HepG2 (cell line): ENCODE measurements around the gene VWA3A. TPM values are rescaled to one million over a fixed set of nuclear protein-coding genes. Genes with fewer than 3 reads are reported as not detected.
A peak's percentile ranks its signal among the peaks of the same experiment; 100 is the strongest.

Source experiments
- ATAC-seq: fragments of 200-7000 bp; cut with Tn5 transposase; 3 replicates; pipeline ENCODE4 v1.9.1; 2020; ENCODE audit warnings: mild to moderate bottlenecking, moderate library complexity
- BruUV-seq: library from RNA; stranded (reverse); fragments of 400-500 nt; replicated peaks from 2 replicates; lab custom pipeline; 2021; lab: Mats Ljungman, UMichigan
- CTCF ChIA-PET: fragments of 300-600 bp; formaldehyde crosslinking; extraction: SDS; loops from one replicate; lab custom pipeline; 2021; ENCODE audit warnings: low total read pairs, inconsistent platforms, low intra/inter-chr PET ratio; lab: Yijun Ruan, JAX
- POLR2A ChIA-PET: fragments of 350-600 bp; sonication (Branson Sonifier 250); formaldehyde crosslinking; loops from one replicate; lab custom pipeline; 2020; ENCODE audit warnings: antibody characterized with exemption, inconsistent platforms; lab: Yijun Ruan, JAX
- DNase-seq: peaks from one replicate; pipeline ENCODE4 v3.0.0-alpha.2; 2015; ENCODE audit warnings: low spot score
- FAIRE-seq: peaks from 3 replicates; lab custom pipeline; 2011; peaks lifted over from hg19 to GRCh38; lab: Jason Lieb, UNC
- H2AFZ ChIP-seq: one replicate; pipeline ENCODE4 v1.6.1; 2011; ENCODE audit warnings: low read length, inconsistent platforms
- H3K27ac ChIP-seq: fragments of 300-600 bp; 3 replicates; pipeline ENCODE4 v1.8.0; 2011; ENCODE audit warnings: mixed run types, mild to moderate bottlenecking, mixed read lengths, low read length, inconsistent platforms; ENCODE audit not compliant: insufficient read depth; ENCODE audit errors: extremely low read length
- H3K27me3 ChIP-seq, 2 experiments: fragments of 200-600 bp in 1 of 2; 2 replicates in 1 of 2; 3 replicates in 1 of 2; pipeline versions ENCODE4 v1.6.0 to v1.8.0; 2011; ENCODE audit warnings: low read length in 2 of 2, mild to moderate bottlenecking in 2 of 2, moderate library complexity in 2 of 2, inconsistent platforms in 1 of 2; ENCODE audit not compliant: insufficient read depth in 2 of 2, control insufficient read depth in 1 of 2
- H3K36me3 ChIP-seq, 2 experiments: fragments of 200-600 bp in 1 of 2; replicated peaks in 1 of 2; 2 replicates in 1 of 2; 3 replicates in 1 of 2; pipeline versions ENCODE4 v1.5.1 to v1.8.0; 2011; ENCODE audit warnings: low read length in 2 of 2, inconsistent platforms in 1 of 2; ENCODE audit not compliant: insufficient read depth in 2 of 2, control insufficient read depth in 1 of 2
- H3K4me1 ChIP-seq: 2 replicates; pipeline ENCODE4 v1.5.1; 2012; ENCODE audit warnings: low read length, inconsistent platforms; ENCODE audit not compliant: insufficient read depth
- H3K4me2 ChIP-seq: 2 replicates; pipeline ENCODE4 v1.6.0; 2011; ENCODE audit warnings: low read depth, low read length, inconsistent platforms
- H3K4me3 ChIP-seq, 3 experiments: fragments of 200-600 bp in 1 of 3; sonication (generic), shearing (Covaris generic) in 1 of 3; replicated peaks in 1 of 3; 2 replicates each; pipeline ENCODE4 v1.5.1; 2011 to 2016; ENCODE audit warnings: low read length in 3 of 3, inconsistent platforms in 2 of 3, low read depth in 2 of 3, mild to moderate bottlenecking in 2 of 3, control low read depth in 1 of 3, mixed read lengths in 1 of 3; ENCODE audit not compliant: insufficient read depth in 1 of 3
- H3K79me2 ChIP-seq: one replicate; pipeline ENCODE4 v1.6.1; 2011; ENCODE audit warnings: low read length, inconsistent platforms; ENCODE audit not compliant: insufficient read depth
- H3K9ac ChIP-seq: 2 replicates; pipeline ENCODE4 v1.6.0; 2011; ENCODE audit warnings: mild to moderate bottlenecking, low read depth, low read length, inconsistent platforms; ENCODE audit not compliant: insufficient read depth
- H3K9me3 ChIP-seq: 2 replicates; pipeline ENCODE4 v1.5.1; 2012; ENCODE audit warnings: mild to moderate bottlenecking, low read length
- H4K20me1 ChIP-seq: 2 replicates; pipeline ENCODE4 v1.6.0; 2011; ENCODE audit warnings: inconsistent platforms, mild to moderate bottlenecking, low read length, moderate library complexity; ENCODE audit not compliant: insufficient read depth
- IKZF1 ChIP-seq: fragments of 450-650 bp; IDR thresholded peaks from 2 replicates; pipeline ENCODE4 v1.7.1; 2016
- IRX3 ChIP-seq: sonication (generic); formaldehyde crosslinking; IDR thresholded peaks from 2 replicates; pipeline ENCODE4 v1.8.1; 2023; ENCODE audit warnings: mild to moderate bottlenecking, low read depth, missing genetic modification reagents, borderline replicate concordance
- KMT2A ChIP-seq: sonication (generic); formaldehyde crosslinking; IDR thresholded peaks from 2 replicates; pipeline ENCODE4 v1.4.0; 2020; ENCODE audit warnings: missing genetic modification reagents
- LCORL ChIP-seq, 2 experiments: fragments of 450-650 bp in 1 of 2; sonication (generic) in 1 of 2; formaldehyde crosslinking in 1 of 2; IDR thresholded peaks; 2 replicates each; pipeline versions ENCODE4 v1.5.0 to v1.6.1; 2017 to 2020; ENCODE audit warnings: antibody characterized with exemption in 1 of 2, missing genetic modification reagents in 1 of 2
- MAFF ChIP-seq: IDR thresholded peaks from 2 replicates; pipeline ENCODE4 v1.6.1; 2011; ENCODE audit warnings: low read depth, low read length, improper control_type of control experiment
- ZNF260 ChIP-seq: sonication (generic); formaldehyde crosslinking; IDR thresholded peaks from 2 replicates; pipeline ENCODE4 v1.4.0; 2020; ENCODE audit warnings: missing genetic modification reagents, low read depth, mild to moderate bottlenecking, borderline replicate concordance
- ZNF503 ChIP-seq: sonication (generic); formaldehyde crosslinking; IDR thresholded peaks from 2 replicates; pipeline ENCODE4 v1.4.0; 2020; ENCODE audit warnings: missing genetic modification reagents
- ZNF562 ChIP-seq: sonication (generic); formaldehyde crosslinking; IDR thresholded peaks from 2 replicates; pipeline ENCODE4 v1.8.0; 2022; ENCODE audit warnings: missing genetic modification reagents, borderline replicate concordance
- ZNF569 ChIP-seq: sonication (generic); formaldehyde crosslinking; IDR thresholded peaks from 2 replicates; pipeline ENCODE4 v1.5.0; 2020; ENCODE audit warnings: mild to moderate bottlenecking, missing genetic modification reagents, moderate library complexity, borderline replicate concordance
- ZNF674 ChIP-seq: sonication (generic); formaldehyde crosslinking; IDR thresholded peaks from 2 replicates; pipeline ENCODE4 v1.5.0; 2020; ENCODE audit warnings: low read depth, mild to moderate bottlenecking, missing genetic modification reagents
- ZNF678 ChIP-seq: sonication (generic); formaldehyde crosslinking; IDR thresholded peaks from 2 replicates; pipeline ENCODE4 v1.4.0; 2020; ENCODE audit warnings: mild to moderate bottlenecking, missing genetic modification reagents
- ZSCAN5A ChIP-seq: sonication (generic); formaldehyde crosslinking; IDR thresholded peaks from 2 replicates; pipeline ENCODE4 v1.8.0; 2022; ENCODE audit warnings: mild to moderate bottlenecking, missing genetic modification reagents, borderline replicate concordance
- WGBS: methylation state at CpG from one replicate; pipeline ENCODE4 v1.1.6; 2017; ENCODE audit warnings: low lambda C conversion rate; 5-methylcytosine and 5-hydroxymethylcytosine counted together
- in situ Hi-C: cut with HindIII; loops from 2 replicates; pipeline ENCODE4 v1.10.0; 2017; ENCODE audit warnings: low pct_unique_long_range_greater_than_20kb; ENCODE audit not compliant: extremely low pct_ligation_motif_present
- intact Hi-C: fragments of 100-400 bp; cut with micrococcal nuclease; formaldehyde crosslinking; loops from one replicate; pipeline ENCODE4 v1.10.0; 2022; ENCODE audit not compliant: unreplicated experiment
- polyA plus RNA-seq, 8 experiments: library from polyadenylated mRNA; depleted of rRNA in 3 of 8; stranded (reverse) in 7 of 8; unstranded in 1 of 8; fragments of >200 nt; fragmentation: Illumina TruSeq in 4 of 8; extraction: Trizol in 4 of 8; gene quantifications; 2 replicates each; pipeline versions ENCODE4 v1.2.1 to v1.2.3, GENCODE V29; 2011 to 2016; ENCODE audit warnings: low read depth in 4 of 8, missing spikeins in 1 of 8, mixed read lengths in 1 of 8; ENCODE audit not compliant: insufficient read depth in 1 of 8
- total RNA-seq, 5 experiments: library from RNA; depleted of rRNA; stranded (reverse); fragments of >200 nt; fragmentation: Illumina TruSeq; extraction: Trizol; gene quantifications; 2 replicates each; pipeline ENCODE4 v1.2.3, GENCODE V29; 2016; ENCODE audit warnings: low read depth in 1 of 5
- TF ChIP-seq, protein P1 (sequence below): sonication (generic); formaldehyde crosslinking; conservative IDR thresholded peaks from 2 replicates; pipeline ENCODE4 v1.5.0; 2020; ENCODE audit warnings: missing genetic modification reagents

Gene VWA3A
- total and polyA plus RNA-seq, 2 of the 13 experiments (the other 11 are each of a cell fraction or from before 2014, with no cell fraction given): 0.03 to 0.07 TPM

GRCh38 chr16:22189473-22190080, 97.2 kb downstream of the VWA3A start (continued):
- TF ChIP-seq IRX3 (CRISPR knock-in tag): no peak
- TF ChIP-seq, protein P1, sequence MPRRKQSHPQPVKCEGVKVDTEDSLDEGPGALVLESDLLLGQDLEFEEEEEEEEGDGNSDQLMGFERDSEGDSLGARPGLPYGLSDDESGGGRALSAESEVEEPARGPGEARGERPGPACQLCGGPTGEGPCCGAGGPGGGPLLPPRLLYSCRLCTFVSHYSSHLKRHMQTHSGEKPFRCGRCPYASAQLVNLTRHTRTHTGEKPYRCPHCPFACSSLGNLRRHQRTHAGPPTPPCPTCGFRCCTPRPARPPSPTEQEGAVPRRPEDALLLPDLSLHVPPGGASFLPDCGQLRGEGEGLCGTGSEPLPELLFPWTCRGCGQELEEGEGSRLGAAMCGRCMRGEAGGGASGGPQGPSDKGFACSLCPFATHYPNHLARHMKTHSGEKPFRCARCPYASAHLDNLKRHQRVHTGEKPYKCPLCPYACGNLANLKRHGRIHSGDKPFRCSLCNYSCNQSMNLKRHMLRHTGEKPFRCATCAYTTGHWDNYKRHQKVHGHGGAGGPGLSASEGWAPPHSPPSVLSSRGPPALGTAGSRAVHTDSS (CRISPR knock-in tag): no peak
- TF ChIP-seq ZSCAN5A (CRISPR knock-in tag): no peak
- no peak; the same call in 1 of the 2 replicates for TF ChIP-seq ZNF569 (CRISPR knock-in tag)
- TF ChIP-seq ZNF678 (CRISPR knock-in tag): no peak

DNA sequence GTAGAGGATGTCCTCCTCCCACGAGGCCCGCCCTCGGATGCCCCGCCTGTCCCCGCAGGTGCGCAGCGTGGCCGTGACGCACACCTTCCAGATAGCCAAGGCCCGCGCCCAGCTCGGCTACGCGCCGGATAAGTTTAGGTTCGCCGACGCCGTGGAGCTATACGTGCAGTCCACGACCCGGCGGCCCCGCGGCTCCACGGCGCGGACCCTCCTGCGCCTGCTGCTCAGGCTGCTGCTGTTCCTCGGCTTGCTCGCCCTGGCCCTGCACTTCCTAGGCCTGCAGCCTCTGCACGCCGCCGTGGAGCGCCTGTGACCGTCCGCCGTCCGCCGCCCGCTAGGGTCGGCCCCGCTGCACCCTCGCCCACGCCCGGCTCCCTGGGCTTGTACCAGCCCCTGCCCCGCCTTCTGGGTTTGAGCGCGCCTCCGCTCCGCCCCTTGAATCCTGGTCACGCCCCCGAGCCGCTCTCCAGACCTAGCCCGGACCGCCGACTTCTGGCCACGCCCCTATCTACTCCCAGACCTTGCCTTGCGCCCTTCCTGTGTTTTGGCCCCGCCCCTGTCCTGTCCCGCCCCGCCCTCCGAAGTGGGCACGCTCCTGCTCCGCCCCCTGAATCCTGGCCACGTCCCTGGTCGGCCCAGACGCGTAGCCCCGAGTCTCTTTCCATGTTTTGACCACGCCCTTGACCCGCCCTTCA, 97.9 kb downstream of the VWA3A start:
- Histone ChIP-seq H4K20me1 (no peaks in the 10 kb centered on the region), H3K4me2 (peak overlapping the region; percentile 99), H3K4me3 (peak overlapping the region; percentile 78 to 96 (median 90)), H2AFZ (no peak overlapping the region), H3K9me3 (no peaks in the 10 kb centered on the region), H3K27ac (peak overlapping the region; percentile 94), H3K79me2 (no peaks in the 10 kb centered on the region), H3K9ac (peak overlapping the region; percentile 74), H3K27me3 (no peaks in the 10 kb centered on the region; a peak in 2 of 5 replicates), H3K4me1 (peaks cover 60% of the 10 kb centered on the region), H3K36me3 (no peaks in the 10 kb centered on the region; a peak in 1 of 5 replicates)
- DNase-seq (peak; percentile 100), FAIRE-seq (no peak), ATAC-seq (peak; percentile 71)
- no TSS peak for BruUV-seq
- intact Hi-C loops: loop anchor here (1.0 kb wide), 1 partner anchor 107 kb away; the partner anchor contains the start of gene POLR3E
- under 1% methylated on average over 60 of the region's 72 CpGs for WGBS
- in situ Hi-C loops: no loop called here
- ChIA-PET CTCF (interaction anchor here (2.8 kb wide), 1 partner anchor 189 kb away, joined by 33 read pairs; the partner anchor contains the start of gene PDZD9), POLR2A (interaction anchor here (1.0 to 7.3 kb wide), 7 partner anchors 10 to 238 kb away, joined by 3 to 78 read pairs (median 18); partner anchors contain the start of genes EEF2K, MOSMO, POLR3E and UQCRC2)
- peak; percentile 90 for TF ChIP-seq KMT2A
- TF ChIP-seq IKZF1: no peak
- TF ChIP-seq ZNF260 (CRISPR knock-in tag): peak; percentile 85; the same call in 1 of the 2 replicates
- TF ChIP-seq ZNF674 (CRISPR knock-in tag): peak; percentile 27; the same call in 1 of the 2 replicates
- no peak for TF ChIP-seq ZNF562 (CRISPR knock-in tag)
- no peak for TF ChIP-seq MAFF
- peak; percentile 76 for TF ChIP-seq ZNF503 (CRISPR knock-in tag)
- TF ChIP-seq LCORL (IDR thresholded peaks at IDR 0.05): no peak
- TF ChIP-seq LCORL (CRISPR knock-in tag; IDR thresholded peaks at IDR 0.05): peak; percentile 86
